ENCODE results near the gene LMNTD1. TPM values are rescaled to one million over a fixed set of nuclear protein-coding genes. Genes with fewer than 3 reads are reported as not detected.
A peak's percentile ranks its signal among the peaks of the same experiment; 100 is the strongest.

The LMNTD1 gene, protein sequence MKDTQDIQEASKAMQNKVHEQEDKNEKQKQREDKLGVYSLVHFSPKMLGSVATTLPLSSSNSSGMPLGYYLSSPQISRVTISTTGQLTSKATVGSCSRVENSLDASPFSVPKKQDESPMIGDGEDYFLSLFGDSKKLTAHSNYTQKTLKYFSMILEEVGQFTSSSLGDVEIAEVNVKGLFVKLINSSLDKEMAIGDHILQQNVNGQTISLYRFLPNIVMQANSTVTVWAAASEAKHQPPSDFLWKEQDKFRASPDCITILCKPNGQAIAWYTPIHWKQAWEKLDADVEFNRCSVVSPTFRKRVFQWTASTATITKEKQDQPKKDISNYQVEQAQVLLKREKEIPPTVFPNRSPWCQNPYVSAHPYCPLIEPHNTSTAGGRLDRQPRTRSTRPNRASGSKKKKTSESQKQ
- total RNA-seq (2021): not detected in 3 replicates
- Bru-seq, nascent RNA: percentile 12 among the genes with signal in this experiment
- long read RNA-seq, experiment 1: 0 reads
- long read RNA-seq, experiment 2: 0 reads
- long read RNA-seq, experiment 3: 0 reads

DNA sequence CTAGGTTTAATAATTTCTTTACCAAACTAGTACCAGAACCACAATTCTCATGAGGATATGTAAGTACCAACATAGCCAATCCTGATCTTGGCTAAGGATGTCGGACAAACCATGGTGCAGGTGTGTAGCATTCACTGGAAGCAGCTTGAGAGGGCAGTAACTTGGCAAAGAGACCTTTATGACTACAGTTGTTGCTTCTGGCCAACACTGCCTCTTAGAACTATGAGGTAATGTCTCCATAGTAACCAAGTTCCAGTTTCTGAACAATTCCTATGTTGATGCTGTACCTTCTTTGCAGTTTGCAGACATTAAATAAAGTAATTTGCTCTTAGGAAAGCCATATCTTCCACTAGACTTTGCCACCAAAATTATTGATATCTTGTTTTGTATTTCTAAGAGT lies at the start of gene LMNTD1:
LMNTD1 (minus strand) TSS at position 186 of the 400 bp plus-strand sequence. CDS start 324 bp downstream, outside the sequence.
- CTCF ChIA-PET: no interaction called here

DNA sequence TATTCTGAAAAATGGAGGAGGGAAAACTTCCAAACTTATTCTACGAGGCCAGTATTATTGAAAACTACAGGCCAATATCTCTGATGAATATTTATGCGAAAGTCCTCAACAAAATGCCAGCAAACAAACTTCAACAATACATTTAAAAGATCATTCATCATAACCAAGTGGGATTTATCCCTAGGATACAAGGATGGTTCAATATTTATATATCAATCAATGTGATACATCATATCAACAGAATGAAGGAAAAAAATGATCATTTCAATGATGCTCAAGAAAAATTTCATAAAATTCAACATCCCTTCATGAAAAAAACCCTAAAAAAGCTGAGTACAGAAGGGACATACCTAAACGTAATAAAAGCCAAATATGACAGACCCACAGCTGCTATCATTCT lies 45.9 kb upstream of the LMNTD1 start:
- DNase-seq (ENCODE audit: low spot score) (no peak), ATAC-seq (no peak)
- H3K36me3 Mint-ChIP-seq: peaks cover 20% of the 10 kb centered on the region
- H3K4me3 Mint-ChIP-seq: no peak overlapping the region
- ChIA-PET POLR2A (no interaction called here), CTCF (no interaction called here)
- no peak overlapping the region for H3K27ac Mint-ChIP-seq
- H3K4me1 Mint-ChIP-seq: peaks cover 5% of the 10 kb centered on the region; the same call in 1 of the 2 replicates
- H3K27me3 Mint-ChIP-seq (ENCODE audit: low read depth): no peaks in the 10 kb centered on the region
- peaks cover 39% of the 10 kb centered on the region for H3K9me3 Mint-ChIP-seq
- no peak for TF ChIP-seq ZNF671 (CRISPR knock-in tag; IDR thresholded peaks at IDR 0.05)
- no peak for TF ChIP-seq CREB1 (CRISPR knock-in tag; IDR thresholded peaks at IDR 0.05)
- TF ChIP-seq NR1H2 (CRISPR knock-in tag; IDR thresholded peaks at IDR 0.05): no peak
- TF ChIP-seq, protein P1, sequence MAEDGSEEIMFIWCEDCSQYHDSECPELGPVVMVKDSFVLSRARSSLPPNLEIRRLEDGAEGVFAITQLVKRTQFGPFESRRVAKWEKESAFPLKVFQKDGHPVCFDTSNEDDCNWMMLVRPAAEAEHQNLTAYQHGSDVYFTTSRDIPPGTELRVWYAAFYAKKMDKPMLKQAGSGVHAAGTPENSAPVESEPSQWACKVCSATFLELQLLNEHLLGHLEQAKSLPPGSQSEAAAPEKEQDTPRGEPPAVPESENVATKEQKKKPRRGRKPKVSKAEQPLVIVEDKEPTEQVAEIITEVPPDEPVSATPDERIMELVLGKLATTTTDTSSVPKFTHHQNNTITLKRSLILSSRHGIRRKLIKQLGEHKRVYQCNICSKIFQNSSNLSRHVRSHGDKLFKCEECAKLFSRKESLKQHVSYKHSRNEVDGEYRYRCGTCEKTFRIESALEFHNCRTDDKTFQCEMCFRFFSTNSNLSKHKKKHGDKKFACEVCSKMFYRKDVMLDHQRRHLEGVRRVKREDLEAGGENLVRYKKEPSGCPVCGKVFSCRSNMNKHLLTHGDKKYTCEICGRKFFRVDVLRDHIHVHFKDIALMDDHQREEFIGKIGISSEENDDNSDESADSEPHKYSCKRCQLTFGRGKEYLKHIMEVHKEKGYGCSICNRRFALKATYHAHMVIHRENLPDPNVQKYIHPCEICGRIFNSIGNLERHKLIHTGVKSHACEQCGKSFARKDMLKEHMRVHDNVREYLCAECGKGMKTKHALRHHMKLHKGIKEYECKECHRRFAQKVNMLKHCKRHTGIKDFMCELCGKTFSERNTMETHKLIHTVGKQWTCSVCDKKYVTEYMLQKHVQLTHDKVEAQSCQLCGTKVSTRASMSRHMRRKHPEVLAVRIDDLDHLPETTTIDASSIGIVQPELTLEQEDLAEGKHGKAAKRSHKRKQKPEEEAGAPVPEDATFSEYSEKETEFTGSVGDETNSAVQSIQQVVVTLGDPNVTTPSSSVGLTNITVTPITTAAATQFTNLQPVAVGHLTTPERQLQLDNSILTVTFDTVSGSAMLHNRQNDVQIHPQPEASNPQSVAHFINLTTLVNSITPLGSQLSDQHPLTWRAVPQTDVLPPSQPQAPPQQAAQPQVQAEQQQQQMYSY (CRISPR knock-in tag; IDR thresholded peaks at IDR 0.05): no peak
- no peak for TF ChIP-seq TCF7 (CRISPR knock-in tag; IDR thresholded peaks at IDR 0.05; ENCODE audit: low read depth)
- no peak for TF ChIP-seq KAT7 (CRISPR knock-in tag; IDR thresholded peaks at IDR 0.05; ENCODE audit: borderline replicate concordance)
- TF ChIP-seq, protein P2, sequence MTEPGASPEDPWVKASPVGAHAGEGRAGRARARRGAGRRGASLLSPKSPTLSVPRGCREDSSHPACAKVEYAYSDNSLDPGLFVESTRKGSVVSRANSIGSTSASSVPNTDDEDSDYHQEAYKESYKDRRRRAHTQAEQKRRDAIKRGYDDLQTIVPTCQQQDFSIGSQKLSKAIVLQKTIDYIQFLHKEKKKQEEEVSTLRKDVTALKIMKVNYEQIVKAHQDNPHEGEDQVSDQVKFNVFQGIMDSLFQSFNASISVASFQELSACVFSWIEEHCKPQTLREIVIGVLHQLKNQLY (CRISPR knock-in tag; IDR thresholded peaks at IDR 0.05): no peak
- TF ChIP-seq IRF2 (CRISPR knock-in tag; IDR thresholded peaks at IDR 0.05; ENCODE audit: borderline replicate concordance, low read depth): no peak
- no peak for TF ChIP-seq OVOL2 (CRISPR knock-in tag; IDR thresholded peaks at IDR 0.05; ENCODE audit: borderline replicate concordance)

More for the DNA sequence above, at the start of gene LMNTD1:
- H3K4me3 Mint-ChIP-seq: no peak within 1 kb of the TSS
- POLR2A ChIA-PET: no interaction called here
- H3K36me3 Mint-ChIP-seq: no peaks in the 10 kb centered on the region
- H3K9me3 Mint-ChIP-seq: no peaks in the 10 kb centered on the region
- ATAC-seq: no peak
- H3K27ac Mint-ChIP-seq: no peak within 1 kb of the TSS
- TF ChIP-seq SMAD3 (CRISPR knock-in tag; IDR thresholded peaks at IDR 0.05; ENCODE audit: borderline replicate concordance) (no peak), NFYB (CRISPR knock-in tag; conservative IDR thresholded peaks at IDR 0.05; ENCODE audit: low read depth) (no peak), ELF4 (CRISPR knock-in tag; IDR thresholded peaks at IDR 0.05; ENCODE audit: low read depth) (no peak), KAT7 (CRISPR knock-in tag; IDR thresholded peaks at IDR 0.05; ENCODE audit: borderline replicate concordance) (no peak), JUN (CRISPR knock-in tag; IDR thresholded peaks at IDR 0.05) (no peak), OVOL2 (CRISPR knock-in tag; IDR thresholded peaks at IDR 0.05; ENCODE audit: borderline replicate concordance) (no peak), JAZF1 (CRISPR knock-in tag; IDR thresholded peaks at IDR 0.05) (no peak), MXD4 (CRISPR knock-in tag; IDR thresholded peaks at IDR 0.05; ENCODE audit: borderline replicate concordance) (no peak)
- TF ChIP-seq, protein P3, sequence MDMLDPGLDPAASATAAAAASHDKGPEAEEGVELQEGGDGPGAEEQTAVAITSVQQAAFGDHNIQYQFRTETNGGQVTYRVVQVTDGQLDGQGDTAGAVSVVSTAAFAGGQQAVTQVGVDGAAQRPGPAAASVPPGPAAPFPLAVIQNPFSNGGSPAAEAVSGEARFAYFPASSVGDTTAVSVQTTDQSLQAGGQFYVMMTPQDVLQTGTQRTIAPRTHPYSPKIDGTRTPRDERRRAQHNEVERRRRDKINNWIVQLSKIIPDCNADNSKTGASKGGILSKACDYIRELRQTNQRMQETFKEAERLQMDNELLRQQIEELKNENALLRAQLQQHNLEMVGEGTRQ (CRISPR knock-in tag; IDR thresholded peaks at IDR 0.05): no peak
- TF ChIP-seq, protein P4, sequence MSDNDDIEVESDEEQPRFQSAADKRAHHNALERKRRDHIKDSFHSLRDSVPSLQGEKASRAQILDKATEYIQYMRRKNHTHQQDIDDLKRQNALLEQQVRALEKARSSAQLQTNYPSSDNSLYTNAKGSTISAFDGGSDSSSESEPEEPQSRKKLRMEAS (CRISPR knock-in tag; IDR thresholded peaks at IDR 0.05): no peak
- TF ChIP-seq, protein P5, sequence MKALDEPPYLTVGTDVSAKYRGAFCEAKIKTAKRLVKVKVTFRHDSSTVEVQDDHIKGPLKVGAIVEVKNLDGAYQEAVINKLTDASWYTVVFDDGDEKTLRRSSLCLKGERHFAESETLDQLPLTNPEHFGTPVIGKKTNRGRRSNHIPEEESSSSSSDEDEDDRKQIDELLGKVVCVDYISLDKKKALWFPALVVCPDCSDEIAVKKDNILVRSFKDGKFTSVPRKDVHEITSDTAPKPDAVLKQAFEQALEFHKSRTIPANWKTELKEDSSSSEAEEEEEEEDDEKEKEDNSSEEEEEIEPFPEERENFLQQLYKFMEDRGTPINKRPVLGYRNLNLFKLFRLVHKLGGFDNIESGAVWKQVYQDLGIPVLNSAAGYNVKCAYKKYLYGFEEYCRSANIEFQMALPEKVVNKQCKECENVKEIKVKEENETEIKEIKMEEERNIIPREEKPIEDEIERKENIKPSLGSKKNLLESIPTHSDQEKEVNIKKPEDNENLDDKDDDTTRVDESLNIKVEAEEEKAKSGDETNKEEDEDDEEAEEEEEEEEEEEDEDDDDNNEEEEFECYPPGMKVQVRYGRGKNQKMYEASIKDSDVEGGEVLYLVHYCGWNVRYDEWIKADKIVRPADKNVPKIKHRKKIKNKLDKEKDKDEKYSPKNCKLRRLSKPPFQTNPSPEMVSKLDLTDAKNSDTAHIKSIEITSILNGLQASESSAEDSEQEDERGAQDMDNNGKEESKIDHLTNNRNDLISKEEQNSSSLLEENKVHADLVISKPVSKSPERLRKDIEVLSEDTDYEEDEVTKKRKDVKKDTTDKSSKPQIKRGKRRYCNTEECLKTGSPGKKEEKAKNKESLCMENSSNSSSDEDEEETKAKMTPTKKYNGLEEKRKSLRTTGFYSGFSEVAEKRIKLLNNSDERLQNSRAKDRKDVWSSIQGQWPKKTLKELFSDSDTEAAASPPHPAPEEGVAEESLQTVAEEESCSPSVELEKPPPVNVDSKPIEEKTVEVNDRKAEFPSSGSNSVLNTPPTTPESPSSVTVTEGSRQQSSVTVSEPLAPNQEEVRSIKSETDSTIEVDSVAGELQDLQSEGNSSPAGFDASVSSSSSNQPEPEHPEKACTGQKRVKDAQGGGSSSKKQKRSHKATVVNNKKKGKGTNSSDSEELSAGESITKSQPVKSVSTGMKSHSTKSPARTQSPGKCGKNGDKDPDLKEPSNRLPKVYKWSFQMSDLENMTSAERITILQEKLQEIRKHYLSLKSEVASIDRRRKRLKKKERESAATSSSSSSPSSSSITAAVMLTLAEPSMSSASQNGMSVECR (CRISPR knock-in tag; IDR thresholded peaks at IDR 0.05; ENCODE audit: borderline replicate concordance): no peak
- TF ChIP-seq, protein P6, sequence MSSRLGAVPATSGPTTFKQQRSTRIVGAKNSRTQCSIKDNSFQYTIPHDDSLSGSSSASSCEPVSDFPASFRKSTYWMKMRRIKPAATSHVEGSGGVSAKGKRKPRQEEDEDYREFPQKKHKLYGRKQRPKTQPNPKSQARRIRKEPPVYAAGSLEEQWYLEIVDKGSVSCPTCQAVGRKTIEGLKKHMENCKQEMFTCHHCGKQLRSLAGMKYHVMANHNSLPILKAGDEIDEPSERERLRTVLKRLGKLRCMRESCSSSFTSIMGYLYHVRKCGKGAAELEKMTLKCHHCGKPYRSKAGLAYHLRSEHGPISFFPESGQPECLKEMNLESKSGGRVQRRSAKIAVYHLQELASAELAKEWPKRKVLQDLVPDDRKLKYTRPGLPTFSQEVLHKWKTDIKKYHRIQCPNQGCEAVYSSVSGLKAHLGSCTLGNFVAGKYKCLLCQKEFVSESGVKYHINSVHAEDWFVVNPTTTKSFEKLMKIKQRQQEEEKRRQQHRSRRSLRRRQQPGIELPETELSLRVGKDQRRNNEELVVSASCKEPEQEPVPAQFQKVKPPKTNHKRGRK (CRISPR knock-in tag; IDR thresholded peaks at IDR 0.05; ENCODE audit: borderline replicate concordance): no peak
- no peaks in the 10 kb centered on the region for H3K4me1 Mint-ChIP-seq
- no peak for DNase-seq (ENCODE audit: low spot score)
- H3K27me3 Mint-ChIP-seq (ENCODE audit: low read depth): no peaks in the 10 kb centered on the region

Measured in WTC11 (cell line).